Esophagus muscularis mucosa (tissue), 3 donors: ENCODE data around the gene SCRG1.

Source experiments
- EP300 ChIP-seq: sonication (generic); formaldehyde crosslinking; IDR thresholded peaks from one replicate; pipeline ENCODE4 v1.6.1; 2017; ENCODE audit warnings: antibody characterized with exemption
- TF ChIP-seq, protein P1 (sequence below), 3 experiments: fragments of 200-600 bp in 2 of 3; fragments of 450-650 bp in 1 of 3; sonication (generic) in 2 of 3; IDR thresholded peaks; one replicate each; pipeline ENCODE4 v1.5.1; 2017 to 2019; ENCODE audit warnings: antibody characterized with exemption in 3 of 3, mild to moderate bottlenecking in 2 of 3, moderate library complexity in 1 of 3

DNA sequence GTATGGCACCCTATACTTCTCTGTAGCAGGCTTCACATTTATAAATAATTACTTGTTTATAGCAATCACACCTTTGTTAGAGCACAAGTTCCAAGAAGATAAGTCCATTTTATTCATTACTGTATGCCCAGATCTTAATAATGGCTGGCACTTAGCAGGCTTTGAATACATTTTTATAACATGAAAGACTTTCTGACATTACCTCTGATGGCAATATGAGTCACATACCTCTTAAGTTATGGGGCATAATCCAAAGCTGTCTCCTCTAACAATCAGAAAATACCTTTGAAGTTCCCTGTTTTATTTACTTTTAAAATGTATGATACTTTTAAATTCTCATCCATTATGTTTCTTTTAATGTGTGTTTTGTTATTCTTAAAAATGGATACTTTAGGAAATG, 12.2 kb downstream of the SCRG1 start:
- TF ChIP-seq, protein P1, sequence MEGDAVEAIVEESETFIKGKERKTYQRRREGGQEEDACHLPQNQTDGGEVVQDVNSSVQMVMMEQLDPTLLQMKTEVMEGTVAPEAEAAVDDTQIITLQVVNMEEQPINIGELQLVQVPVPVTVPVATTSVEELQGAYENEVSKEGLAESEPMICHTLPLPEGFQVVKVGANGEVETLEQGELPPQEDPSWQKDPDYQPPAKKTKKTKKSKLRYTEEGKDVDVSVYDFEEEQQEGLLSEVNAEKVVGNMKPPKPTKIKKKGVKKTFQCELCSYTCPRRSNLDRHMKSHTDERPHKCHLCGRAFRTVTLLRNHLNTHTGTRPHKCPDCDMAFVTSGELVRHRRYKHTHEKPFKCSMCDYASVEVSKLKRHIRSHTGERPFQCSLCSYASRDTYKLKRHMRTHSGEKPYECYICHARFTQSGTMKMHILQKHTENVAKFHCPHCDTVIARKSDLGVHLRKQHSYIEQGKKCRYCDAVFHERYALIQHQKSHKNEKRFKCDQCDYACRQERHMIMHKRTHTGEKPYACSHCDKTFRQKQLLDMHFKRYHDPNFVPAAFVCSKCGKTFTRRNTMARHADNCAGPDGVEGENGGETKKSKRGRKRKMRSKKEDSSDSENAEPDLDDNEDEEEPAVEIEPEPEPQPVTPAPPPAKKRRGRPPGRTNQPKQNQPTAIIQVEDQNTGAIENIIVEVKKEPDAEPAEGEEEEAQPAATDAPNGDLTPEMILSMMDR (IDR thresholded peaks at IDR 0.05), result no peak
- TF ChIP-seq EP300, result no peak
